HEK293T (cell line): ENCODE measurements around the gene GTSE1.

ENCODE experiments used
- BHLHE40 ChIP-seq: fragments of 450-650 bp; IDR thresholded peaks from 2 replicates; pipeline ENCODE4 v1.6.1; 2016; ENCODE audit warnings: mild to moderate bottlenecking, moderate library complexity, borderline replicate concordance
- FOXA1 ChIP-seq: fragments of 450-650 bp; IDR thresholded peaks from 2 replicates; pipeline ENCODE4 v1.6.1; 2016; ENCODE audit warnings: mild to moderate bottlenecking
- LEF1 ChIP-seq: fragments of 450-650 bp; IDR thresholded peaks from 2 replicates; pipeline ENCODE4 v1.6.1; 2017; ENCODE audit warnings: mild to moderate bottlenecking, borderline replicate concordance
- SUZ12 ChIP-seq: fragments of 450-650 bp; IDR thresholded peaks from 2 replicates; pipeline ENCODE4 v1.6.1; 2016; ENCODE audit warnings: mild to moderate bottlenecking

DNA sequence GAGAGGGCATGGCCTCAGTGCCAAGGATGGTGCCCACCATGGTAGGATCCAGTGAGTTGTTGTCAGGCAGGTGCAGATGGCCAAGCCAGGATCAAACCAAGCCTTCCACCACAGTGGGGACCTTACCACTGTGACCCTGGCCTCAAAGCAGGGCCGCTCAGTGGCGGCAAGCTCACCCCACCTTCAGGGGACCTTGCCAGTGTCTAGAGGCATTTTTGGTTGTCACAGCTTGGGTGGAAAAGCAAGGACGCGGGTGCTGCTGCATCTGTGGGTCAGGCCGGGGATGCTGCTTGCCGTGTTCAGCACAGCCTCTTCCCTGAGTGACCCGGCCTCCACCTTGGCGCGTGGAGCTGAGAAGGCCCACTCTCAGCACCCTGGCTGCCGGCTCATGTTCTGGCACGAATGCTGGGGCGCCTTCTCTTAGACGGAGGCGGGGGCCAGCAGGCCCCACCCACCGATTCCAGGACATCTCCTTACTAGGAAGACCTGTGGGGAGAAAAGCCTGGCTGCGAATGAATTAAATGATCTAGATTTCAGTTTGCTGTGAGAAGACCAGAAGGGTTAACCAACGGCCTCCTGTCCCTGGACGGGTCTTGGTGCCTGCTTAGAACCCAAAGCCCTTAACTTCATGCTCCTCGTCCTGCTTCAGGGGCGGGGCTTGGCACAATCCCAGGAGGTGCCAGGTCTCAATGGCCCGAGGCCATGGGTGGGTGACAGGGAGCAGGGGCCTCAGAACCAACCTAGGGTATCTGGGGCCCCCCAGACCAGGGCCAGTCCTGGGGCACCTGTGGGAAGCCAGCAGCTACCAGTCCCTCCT, 57.7 kb downstream of the GTSE1 start:
- TF ChIP-seq SUZ12 (no peak), BHLHE40 (no peak), FOXA1 (no peak), LEF1 (no peak)
